GM15510 (cell line): ENCODE results near the gene VTI1A.

Source experiments
- POLR2A ChIP-seq: IDR thresholded peaks from 3 replicates; pipeline ENCODE4 v1.6.1; 2011; ENCODE audit warnings: borderline replicate concordance; ENCODE audit not compliant: insufficient read length; ENCODE audit errors: extremely low read depth

VTI1A gene

DNA sequence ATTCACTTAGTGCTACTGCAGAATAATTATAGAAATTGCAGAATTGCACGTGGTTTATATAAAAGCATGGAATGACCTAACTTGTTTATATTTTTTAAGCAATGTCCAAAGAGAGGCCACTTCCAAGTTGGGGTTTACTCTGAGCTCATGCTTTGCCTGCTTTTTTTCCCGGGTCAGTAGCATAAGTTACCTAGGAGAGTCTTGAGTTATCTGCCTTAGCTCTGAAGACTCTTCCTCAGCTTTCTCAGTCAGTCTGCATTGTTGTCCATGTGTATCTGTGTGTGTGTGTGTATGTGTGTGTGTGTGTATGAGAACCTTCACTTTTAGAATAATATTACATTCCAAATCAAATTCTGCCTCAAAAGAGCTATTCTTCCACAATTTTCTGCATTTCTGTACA lies 263.5 kb downstream of the VTI1A start:
- TF ChIP-seq POLR2A = no peak

- no peak for TF ChIP-seq POLR2A
Observed at GRCh38 chr10:112711366-112711765, 264.4 kb downstream of the VTI1A start.

DNA sequence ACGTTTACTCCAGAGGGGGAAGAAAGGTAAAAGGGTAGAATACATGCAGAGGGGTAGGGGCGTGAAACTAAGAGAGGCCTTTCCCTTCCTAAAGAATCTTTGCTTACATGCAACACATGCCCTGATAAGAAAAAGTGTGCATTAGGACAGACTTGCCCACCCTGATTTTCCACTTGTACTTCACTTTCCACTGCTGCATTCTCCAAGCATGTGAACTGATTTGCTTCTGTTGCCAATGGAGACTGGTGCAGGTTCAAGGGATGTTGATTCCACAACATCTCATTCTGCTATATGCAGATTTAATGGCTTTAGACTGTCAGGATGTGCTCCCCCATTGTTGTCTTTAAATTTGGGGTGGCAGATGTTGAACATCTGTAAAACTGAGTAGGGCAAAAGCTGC lies 265.5 kb downstream of the VTI1A start:
- no peak for TF ChIP-seq POLR2A

DNA sequence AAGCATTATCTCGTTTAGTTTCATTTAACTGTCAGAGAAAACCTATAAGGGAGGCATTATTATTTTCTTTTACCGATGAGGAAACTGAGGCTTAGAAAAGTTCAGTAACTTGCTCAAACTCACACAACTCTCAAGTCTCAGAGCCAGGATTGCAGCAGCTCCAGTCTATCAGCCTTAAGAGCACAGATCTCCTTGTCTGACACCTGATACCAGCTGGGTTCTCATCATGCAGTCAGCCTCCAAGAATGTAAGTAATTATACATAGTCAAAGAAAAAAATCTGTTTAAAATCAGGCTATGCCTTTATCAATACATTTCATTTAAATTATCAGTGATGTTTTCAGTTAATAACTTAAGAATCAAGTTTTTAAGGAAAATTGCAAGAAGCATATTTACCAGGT lies 266.4 kb downstream of the VTI1A start:
- TF ChIP-seq POLR2A = no peak

GRCh38 chr10:112715581-112715980 lies 268.6 kb downstream of the VTI1A start:
- TF ChIP-seq POLR2A = no peak

GRCh38 chr10:112716076-112716475 lies 269.1 kb downstream of the VTI1A start:
- TF ChIP-seq POLR2A = no peak

DNA sequence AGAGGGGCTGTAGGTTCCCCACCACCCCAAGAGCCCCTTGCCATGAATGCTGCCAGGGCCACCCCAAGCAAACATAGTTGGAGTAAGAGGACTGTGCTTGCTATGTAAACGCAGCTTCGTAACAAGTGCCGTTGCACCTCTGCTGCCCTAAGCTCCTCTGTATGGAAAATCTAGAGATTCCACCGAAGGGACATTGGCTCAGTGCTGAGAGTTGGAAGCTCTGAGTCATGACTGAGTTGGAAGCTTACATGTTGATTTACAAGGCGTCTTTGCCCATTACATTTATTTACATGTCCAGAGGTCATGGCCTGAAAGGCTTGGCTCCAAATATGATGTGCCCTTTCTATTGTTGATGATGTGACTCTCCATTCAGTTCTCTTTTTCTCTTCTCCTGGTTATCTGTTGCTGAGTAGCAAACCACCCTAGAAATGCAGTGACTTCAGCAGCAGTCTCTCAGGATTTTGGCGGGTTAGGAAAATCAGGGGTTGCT lies 270.0 kb downstream of the VTI1A start:
- no peak for TF ChIP-seq POLR2A

DNA sequence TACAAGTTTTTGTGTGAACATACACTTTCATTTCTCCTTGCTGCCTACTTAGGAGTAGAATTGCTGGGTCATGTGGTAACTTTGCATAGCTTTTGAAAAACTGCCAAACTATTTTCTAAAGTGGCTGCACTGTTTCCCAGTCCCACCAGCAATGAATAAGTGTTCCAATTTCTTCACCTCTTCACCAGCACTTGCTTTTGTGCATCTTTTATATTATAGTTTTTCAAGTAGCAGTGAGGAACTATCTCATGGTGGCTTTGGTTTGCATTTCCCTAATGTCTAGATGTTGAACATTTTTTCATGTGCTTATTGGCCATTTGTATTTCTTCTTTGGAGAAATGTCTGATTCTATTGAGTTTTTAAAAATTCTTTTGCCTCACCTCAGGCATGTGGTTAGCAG lies 273.2 kb downstream of the VTI1A start:
- TF ChIP-seq POLR2A = no peak

DNA sequence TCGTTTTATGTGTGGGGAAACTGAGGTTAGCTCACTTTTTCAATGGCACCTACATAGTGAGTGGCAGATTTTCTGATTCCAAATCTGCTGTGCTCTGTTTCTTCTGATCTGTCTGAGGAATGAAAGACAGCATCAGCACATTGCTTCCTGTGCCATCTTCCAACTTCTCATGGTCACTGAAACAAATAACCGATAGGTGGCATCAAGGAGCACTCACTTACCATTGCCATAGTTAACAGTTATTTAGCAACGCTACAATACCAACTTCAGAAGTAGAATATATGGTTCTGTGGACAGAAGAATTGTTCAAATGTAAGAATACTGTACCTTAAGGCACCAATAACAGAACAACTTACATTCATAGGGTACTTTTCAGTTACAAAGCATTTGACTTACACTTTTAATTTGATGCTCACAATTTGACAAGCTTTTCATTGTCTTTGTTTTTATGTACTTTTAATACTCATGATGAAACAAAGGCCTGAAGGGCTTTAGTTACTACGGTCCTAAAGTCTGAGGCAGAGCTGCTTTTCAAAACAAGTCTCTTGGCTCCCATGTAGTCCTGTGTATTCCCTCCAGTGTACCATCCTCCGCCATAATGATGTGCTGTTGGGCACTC lies 274.2 kb downstream of the VTI1A start:
- no peak for TF ChIP-seq POLR2A

DNA sequence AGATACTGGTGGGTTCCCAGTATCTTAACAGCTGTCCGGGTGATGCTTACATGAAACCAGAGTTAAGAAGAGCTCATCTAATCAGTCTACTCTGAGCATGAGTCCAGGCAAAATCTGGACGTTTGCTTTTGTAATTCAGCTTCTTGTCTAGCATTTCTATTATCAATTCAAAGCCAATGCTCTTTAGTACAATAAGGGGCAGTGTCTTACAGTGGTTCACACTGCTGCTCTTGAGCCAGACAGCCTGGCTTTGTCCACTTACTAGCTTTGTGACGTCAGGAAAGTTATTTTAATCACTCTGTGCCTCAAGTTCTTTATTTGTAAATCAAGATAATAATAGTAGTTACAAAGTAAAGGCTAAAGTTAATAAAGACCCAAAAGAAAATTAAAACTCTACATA lies 275.7 kb downstream of the VTI1A start:
- no peak for TF ChIP-seq POLR2A

DNA sequence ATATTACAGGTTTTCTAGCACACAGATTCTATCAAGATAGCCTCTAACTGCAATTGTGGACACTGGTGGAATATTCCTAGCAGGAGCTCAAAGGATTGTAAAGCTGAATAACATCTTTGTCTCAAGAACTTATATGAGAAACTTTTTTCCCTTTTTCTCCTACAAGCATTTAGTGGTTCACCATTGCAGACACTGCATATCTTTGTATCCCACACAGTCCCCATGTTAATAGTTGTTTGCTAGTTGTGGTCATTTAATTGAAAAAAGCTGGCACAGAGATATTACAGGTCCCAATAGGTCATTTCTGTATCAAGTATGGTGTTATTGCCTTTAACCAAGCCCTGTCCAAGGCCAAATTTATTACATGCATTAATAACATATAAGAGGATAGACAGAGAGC lies 276.9 kb downstream of the VTI1A start:
- TF ChIP-seq POLR2A = no peak

DNA sequence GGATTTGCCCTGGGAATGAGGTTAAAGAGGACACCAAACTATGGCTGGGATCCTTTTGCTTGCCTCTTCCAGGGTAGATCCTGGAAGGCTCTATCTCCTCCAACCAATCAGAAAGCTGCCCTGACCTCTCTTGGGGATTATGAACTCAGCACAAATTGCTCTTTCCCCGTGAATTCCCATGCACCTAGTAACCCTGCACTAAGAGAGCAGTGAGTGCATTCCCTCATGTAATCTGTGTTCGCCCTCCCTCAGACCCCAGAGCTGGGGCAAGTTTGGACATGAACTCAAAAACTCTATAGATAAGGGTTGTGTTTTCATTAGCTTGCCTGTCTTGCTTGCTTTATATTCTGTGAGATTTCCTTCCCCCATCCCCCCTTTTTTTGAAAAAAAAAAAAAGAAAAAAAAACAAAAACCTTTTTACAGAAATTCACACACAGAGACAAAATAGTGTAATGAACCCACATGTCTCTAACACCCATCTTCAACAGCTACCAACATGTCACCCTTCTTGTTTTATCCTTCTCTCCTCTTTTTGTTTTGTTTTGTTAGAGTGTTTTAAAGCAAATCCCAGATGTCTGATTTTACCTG lies 277.5 kb downstream of the VTI1A start:
- TF ChIP-seq POLR2A = no peak

DNA sequence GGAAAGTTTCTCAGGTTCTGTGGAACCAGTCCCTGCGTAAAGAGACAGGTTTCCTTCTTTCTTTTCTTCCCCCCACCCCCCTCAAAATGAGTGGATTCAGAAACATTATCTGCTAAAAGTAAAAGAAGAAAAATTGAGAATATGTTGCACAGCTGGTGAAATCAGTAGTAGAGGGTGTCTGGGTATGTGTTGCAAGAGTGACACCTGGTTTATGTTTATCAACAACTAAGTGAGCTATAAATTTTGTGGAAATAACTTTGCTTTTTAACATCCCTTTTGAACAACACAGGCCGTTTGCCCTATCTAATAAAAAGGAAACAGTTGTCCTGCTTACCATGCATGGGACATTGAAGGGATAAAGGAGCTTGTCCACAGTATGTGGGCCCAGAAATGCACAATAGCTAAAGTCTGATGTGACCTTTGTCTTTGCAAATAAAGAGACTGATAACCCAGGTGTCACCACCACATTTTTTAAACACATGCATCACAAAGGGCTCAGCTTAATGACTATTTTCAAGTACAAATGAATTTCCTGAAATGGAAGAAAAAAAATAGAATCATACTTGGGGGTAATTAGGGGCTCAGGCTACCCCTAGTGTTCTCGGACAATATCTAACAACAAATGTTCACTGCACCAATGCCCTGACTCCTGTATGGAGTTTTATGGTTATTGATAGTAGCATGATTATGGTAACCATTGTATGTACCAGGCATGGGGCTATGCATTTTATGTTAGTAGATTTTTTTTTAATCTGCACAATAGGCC lies 281.3 kb downstream of the VTI1A start:
- no peak for TF ChIP-seq POLR2A

GRCh38 chr10:112728997-112729396 lies 282.0 kb downstream of the VTI1A start:
- TF ChIP-seq POLR2A = no peak

- no peak for TF ChIP-seq POLR2A
Observed at GRCh38 chr10:112732277-112732921, 285.4 kb downstream of the VTI1A start.
